HG03175 (cell line): ENCODE results near the gene TEX10.
A peak's percentile ranks its signal among the peaks of the same experiment; 100 is the strongest.
"Not testable (repeated sequence)": the region's sequence is repeated elsewhere in the genome, so short reads cannot be mapped to it uniquely, and the experiment has no call there.

Experiments
- ATAC-seq: cut with Tn5 transposase; IDR thresholded peaks from one replicate; pipeline ENCODE4 v1.9.1; 2021; ENCODE audit warnings: mild to moderate bottlenecking, moderate library complexity; ENCODE audit not compliant: unreplicated experiment

The TEX10 gene

GRCh38 chr9:100350188-100350587 is 2.6 kb downstream of the TEX10 start:
- ATAC-seq, result no peak

- ATAC-seq, result no peak
Observed at GRCh38 chr9:100346836-100347235, 5.9 kb downstream of the TEX10 start.

- no peak for ATAC-seq
Observed at GRCh38 chr9:100341889-100342288, 10.9 kb downstream of the TEX10 start.

GRCh38 chr9:100340224-100340623 is 12.5 kb downstream of the TEX10 start:
- no peak for ATAC-seq

- not testable (repeated sequence) for ATAC-seq
Observed at GRCh38 chr9:100338736-100339135, 14.0 kb downstream of the TEX10 start.

GRCh38 chr9:100324594-100325200 is 28.0 kb downstream of the TEX10 start:
- ATAC-seq, result no peak

- peak; percentile 58 for ATAC-seq
Observed at GRCh38 chr9:100322954-100323536, 29.7 kb downstream of the TEX10 start.

GRCh38 chr9:100317706-100318105 is 35.0 kb downstream of the TEX10 start:
- ATAC-seq, result no peak

- no peak for ATAC-seq
Observed at GRCh38 chr9:100315561-100315960, 37.2 kb downstream of the TEX10 start.

- no peak for ATAC-seq
Observed at GRCh38 chr9:100309992-100310391, 42.8 kb downstream of the TEX10 start.

- no peak for ATAC-seq
Observed at GRCh38 chr9:100308965-100309564, 43.7 kb downstream of the TEX10 start.

- ATAC-seq, result no peak
Observed at GRCh38 chr9:100307080-100307479, 45.7 kb downstream of the TEX10 start.

GRCh38 chr9:100306283-100306682 is 46.5 kb downstream of the TEX10 start:
- ATAC-seq, result no peak

- ATAC-seq, result no peak
Observed at GRCh38 chr9:100303747-100304146, 49.0 kb downstream of the TEX10 start.

- no peak for ATAC-seq
Observed at GRCh38 chr9:100298378-100298777, 54.4 kb downstream of the TEX10 start.

- ATAC-seq, result no peak
Observed at GRCh38 chr9:100296407-100296806, 56.3 kb downstream of the TEX10 start.

- no peak for ATAC-seq
Observed at GRCh38 chr9:100295240-100295639, 57.5 kb downstream of the TEX10 start.

GRCh38 chr9:100294806-100295205 is 57.9 kb downstream of the TEX10 start:
- no peak for ATAC-seq

- ATAC-seq, result no peak
Observed at GRCh38 chr9:100294341-100294740, 58.4 kb downstream of the TEX10 start.

GRCh38 chr9:100292414-100292813 is 60.3 kb downstream of the TEX10 start:
- no peak for ATAC-seq

- ATAC-seq, result no peak
Observed at GRCh38 chr9:100290714-100291113, 62.0 kb downstream of the TEX10 start.

- ATAC-seq, result no peak
Observed at GRCh38 chr9:100287186-100287585, 65.6 kb downstream of the TEX10 start.

- no peak for ATAC-seq
Observed at GRCh38 chr9:100286257-100286656, 66.5 kb downstream of the TEX10 start.
